ENCODE results near the gene EYA2.
"Not testable (repeated sequence)": the region's sequence is repeated elsewhere in the genome, so short reads cannot be mapped to it uniquely, and the experiment has no call there.

Gene EYA2

DNA sequence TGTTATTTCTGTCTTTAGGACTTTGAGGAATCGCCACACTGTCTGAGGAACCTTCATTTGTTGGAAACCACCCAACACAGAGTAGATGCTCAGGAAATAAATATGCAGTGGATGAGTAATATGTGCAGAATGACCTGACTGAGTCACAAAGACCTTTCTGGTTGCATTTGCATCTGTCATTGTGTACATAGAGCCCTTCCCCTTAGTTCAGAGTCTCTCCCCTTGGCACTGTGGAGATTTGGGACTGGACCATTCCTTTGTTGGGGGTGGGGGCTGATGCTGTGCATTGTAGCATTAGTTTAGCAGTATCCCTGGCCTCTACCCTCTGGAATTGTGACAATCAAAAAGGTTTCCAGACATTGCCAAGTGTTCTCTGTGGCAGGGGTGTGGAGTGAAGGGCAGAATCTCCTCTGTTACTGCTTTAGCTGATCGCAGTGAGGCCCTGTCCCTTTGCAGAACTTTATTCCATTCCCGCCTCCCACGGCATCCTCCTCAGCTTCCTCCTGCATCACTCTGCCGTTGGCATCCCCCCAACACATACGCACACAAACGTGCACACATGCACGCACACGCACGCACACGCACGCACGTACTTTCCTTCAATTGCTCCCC is 64.5 kb downstream of the EYA2 start:
- DNase-seq = peak; percentile 63

DNA sequence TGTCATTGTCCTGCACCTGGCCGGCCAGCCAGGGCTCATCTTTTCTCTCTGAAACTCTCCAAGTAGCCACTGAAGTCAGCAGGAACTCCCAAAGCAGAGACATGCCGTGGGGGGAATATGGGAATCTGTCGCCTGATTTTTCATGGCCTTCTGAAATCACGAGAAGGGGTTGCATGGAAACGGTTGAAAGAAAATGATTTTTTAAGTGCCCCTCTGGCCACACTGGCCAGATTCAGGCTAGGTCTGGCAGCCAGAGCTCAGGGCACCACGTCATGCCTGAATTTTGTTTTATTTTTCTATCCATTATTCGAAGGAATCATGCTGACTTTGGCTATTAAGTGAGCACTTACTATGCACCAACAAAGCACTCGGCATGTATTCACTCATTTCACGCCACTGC is 65.2 kb downstream of the EYA2 start:
- no peak for DNase-seq

- DNase-seq = no peak
Observed at GRCh38 chr20:46960536-46960935, 65.9 kb downstream of the EYA2 start.

- not testable (repeated sequence) for DNase-seq
Observed at GRCh38 chr20:46961968-46962367, 67.3 kb downstream of the EYA2 start.

DNA sequence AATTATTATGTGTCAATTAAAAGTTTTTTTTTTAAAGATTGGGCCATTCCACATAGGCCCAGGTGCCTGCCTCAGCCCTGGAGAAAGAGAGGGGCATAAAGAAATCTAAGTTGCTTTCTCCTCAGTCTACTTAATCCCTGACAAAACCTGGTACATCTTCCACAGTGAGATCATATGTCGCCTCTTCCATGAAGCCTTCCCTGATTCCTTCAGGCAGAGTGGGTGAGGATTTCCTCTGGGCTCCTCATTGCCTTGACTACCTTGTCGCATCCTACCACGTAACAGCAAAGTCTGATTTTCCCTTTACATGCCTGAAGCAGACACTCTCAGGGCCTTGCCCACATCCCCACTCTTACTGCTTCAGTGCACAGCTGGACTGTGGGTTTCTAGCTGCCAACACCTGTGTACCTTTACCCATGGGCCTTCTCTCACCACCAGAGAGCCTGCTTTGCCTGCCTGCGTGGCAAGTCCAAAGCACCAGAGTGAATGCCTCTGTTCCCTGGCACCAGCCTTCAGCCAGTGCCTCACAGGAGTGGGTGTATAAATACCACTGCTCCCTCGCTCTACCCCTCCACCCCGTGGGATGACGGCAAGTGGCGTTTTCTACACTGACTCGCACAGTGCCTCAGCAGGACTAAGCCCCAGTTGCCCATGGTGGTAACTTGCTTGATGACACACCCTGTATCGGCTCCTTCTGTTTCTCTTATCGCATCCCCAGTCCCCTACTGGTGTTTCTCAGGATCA is 68.0 kb downstream of the EYA2 start:
- peak; percentile 37 for DNase-seq

DNA sequence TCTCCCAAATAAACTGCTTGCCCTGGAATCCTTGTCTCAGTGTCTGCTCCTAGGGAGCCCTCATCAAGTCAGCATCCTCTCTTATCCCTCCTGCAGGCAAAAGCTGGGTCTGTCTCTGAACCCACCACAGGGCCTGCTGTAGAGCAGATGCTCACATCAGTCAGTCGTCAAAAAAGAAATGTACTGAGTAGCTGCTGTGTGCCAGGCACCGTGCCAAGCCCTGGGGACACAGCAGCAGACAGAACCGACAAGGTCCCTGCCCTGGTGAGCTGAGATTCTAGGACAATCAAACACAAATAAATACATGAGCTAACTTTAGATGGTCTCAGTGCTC is 68.5 kb downstream of the EYA2 start:
- no peak for DNase-seq

GRCh38 chr20:46963758-46964617 is 69.3 kb downstream of the EYA2 start:
- DNase-seq = peak; percentile 89

GRCh38 chr20:46964618-46965455 is 70.2 kb downstream of the EYA2 start:
- DNase-seq = no peak

DNA sequence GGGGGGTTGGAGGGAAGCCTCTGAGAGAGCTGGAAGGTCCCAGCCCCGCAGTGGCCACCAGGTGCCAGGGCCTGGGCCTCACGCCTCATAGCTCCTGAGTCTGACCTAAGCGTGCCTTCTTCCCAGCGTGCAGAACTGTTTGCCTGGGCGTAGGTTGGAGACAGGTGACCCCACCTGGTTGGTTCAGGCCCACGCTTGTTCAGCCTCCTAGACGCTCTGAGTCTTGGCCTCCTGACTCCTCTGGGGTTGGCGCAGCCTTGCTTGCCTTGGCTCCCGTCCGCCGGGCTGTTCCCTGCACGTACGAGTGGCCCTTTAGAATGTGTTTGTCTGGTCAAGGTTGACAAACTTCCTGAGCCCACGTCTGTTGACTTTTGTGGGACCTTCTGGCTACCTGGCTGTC is 70.8 kb downstream of the EYA2 start:
- peak; percentile 99 for DNase-seq

GRCh38 chr20:46967646-46968045 is 73.0 kb downstream of the EYA2 start:
- peak; percentile 94 for DNase-seq

GRCh38 chr20:46970937-46971630 is 76.4 kb downstream of the EYA2 start:
- DNase-seq = peak; percentile 80

- DNase-seq = no peak
Observed at GRCh38 chr20:46973766-46974165, 79.1 kb downstream of the EYA2 start.

DNA sequence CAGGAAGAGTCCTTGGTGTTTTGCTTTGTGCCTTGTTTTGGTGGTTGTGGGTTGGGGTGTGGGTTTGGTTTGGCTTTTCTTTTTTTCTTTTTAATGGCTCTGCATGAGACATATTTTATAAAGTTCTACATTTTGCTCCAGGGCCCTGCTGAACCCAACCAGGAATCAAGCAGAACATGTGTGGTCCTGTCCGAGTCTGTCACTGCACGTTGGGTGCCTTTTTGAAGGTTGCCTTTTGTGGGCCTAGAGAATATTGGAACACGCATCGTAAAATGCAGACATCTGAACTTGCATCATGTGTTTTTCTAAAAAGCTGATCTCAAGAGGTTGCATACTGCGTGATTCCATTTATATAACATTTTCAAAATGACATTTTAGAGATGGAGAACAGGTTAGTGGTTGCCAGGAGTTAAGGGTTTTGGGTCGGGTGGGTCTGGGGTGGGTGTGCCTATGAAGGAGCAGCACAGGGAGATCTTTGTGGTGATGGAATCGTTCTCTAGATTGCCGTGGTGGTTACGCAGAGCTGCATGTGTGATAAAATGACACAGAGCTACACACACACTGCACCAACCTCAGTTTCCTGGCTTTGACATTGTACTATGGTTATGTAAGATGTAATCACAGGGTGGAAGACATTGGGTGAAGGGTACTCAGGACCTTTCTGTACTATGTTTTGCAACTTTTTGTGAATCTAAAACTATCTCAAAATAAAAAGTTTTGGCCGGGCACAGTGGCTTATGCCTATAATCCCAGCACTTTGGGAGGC is 80.2 kb downstream of the EYA2 start:
- DNase-seq = no peak

- no peak for DNase-seq
Observed at GRCh38 chr20:46975976-46976375, 81.3 kb downstream of the EYA2 start.

GRCh38 chr20:46977204-46977603 is 82.6 kb downstream of the EYA2 start:
- DNase-seq = no peak

DNA sequence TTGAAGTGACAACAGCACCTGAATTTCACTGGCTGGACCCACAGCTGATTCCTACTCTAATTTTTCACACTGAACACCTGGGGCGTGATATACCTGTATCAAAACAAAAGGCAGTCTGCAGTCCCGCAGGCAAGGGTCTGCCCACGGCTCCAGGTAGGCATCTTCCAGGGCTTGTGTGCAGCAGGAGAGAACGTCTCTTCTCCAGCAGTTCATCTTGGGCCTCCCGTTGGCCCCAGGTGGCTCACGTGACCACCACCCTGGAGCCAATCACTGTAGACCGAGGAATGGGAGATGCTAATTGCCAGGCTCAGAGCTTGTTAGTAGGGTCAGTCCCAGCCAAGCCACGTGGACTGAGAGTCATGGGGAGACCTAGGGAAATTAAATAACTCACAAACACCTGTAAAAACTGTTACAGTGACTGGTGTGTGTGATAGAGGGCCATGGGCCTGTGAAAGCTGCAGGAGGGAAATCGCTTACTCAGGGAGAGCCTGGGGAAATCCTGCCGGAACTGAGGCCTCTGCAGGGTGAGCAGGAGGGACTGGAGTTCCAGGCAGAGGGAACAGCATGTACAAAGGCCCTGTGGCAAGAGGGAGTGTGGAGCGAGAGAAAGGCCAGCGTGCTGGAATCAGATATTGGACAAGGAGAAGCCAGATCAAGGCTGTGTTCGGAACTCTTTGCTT is 83.4 kb downstream of the EYA2 start:
- DNase-seq = no peak

GRCh38 chr20:46978951-46979491 is 84.4 kb downstream of the EYA2 start:
- DNase-seq = no peak

DNA sequence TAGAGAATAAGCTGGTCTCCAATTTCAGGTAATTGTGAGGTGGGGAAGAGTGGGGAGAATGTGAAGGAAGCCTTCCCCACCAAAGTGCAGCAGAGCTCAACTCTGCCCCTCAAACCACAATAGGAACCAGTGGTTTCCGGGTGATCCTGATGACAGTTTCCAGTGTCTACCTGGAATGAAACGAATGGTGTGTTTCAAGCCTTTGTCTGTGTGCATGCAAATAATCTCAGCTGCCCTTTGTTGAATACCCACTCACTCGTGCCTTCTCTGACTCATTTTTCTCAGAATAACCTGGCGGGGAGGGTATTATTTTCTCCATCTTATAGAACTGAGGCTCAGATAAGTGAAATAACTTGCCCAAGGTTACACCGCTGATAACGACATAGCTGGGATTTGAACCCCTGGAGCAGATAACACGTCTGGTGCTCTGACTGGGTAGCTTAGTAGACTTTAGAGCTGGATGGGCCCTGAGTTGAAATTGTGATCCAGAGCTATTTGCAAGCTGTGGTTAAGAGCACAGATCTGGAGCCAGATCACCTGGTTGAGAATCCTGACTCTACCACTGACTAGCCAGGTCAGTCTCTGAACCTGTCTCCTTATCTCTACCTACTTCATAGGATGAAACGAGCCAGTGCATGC is 85.1 kb downstream of the EYA2 start:
- DNase-seq = peak; percentile 29

DNA sequence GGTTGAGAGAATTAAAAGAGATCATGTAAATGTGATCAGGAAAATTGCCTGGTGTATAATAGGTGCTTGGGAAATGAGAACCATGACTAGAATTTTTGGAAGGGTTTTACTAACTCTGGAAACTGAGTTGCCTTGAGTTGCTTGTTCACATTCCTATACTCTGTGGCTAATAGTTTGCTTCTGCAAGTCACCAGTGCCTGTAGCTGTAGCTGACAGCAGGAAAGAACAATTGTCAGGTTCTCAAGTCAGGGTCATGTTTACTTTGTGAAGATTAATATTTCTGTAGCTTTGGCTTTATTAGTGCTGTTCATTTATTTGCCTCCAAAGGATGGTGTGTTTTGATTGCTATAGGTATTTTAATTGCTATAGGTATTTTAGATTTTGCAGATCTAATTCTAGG is 86.5 kb downstream of the EYA2 start:
- DNase-seq = no peak

DNA sequence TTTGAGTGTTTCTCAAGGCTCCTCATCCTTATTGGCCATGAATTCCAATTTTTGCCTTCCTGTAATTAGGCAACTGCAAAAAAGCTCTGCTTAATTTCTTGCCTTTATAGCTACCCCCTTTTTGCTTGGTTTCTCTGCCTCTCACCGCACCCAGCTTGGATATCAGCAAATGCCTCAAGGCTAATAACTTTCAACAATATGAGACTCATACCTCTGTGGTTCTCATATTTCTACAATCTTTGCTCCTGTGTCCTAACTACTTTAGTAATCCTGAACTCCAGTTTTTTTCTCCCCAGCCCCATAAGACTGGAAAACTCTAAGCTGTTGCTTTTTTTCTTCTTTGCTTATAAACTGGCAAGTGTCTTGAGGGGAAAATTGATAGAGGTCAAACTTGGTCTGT is 88.8 kb downstream of the EYA2 start:
- DNase-seq = no peak

All from DMS53 (cell line).